HL-60 (cell line): ENCODE measurements around the gene TTC8.
"Not testable (repeated sequence)": the region's sequence is repeated elsewhere in the genome, so short reads cannot be mapped to it uniquely, and the experiment has no call there.

Experiments used
- DNase-seq, 2 experiments: peaks; one replicate each; pipeline ENCODE4 v3.0.0-alpha.2; 2010 to 2020; ENCODE audit warnings: low read depth in 1 of 2, low spot score in 1 of 2
- H3K27ac ChIP-seq: fragments of 250-450 bp; sonication (Bioruptor Pico); replicated peaks from 2 replicates; pipeline ENCODE4 v1.5.1; 2020; ENCODE audit warnings: mild to moderate bottlenecking, moderate library complexity
- H3K27me3 ChIP-seq: fragments of 250-450 bp; sonication (Bioruptor Pico); 2 replicates; pipeline ENCODE4 v1.5.1; 2021; ENCODE audit warnings: mild to moderate bottlenecking, moderate library complexity; ENCODE audit not compliant: insufficient read depth, poor library complexity, severe bottlenecking
- H3K4me3 ChIP-seq: replicated peaks from 2 replicates; pipeline ENCODE4 v1.5.1; 2011; ENCODE audit warnings: mild to moderate bottlenecking, control low read depth, low read length; ENCODE audit not compliant: insufficient read depth
- GABPA ChIP-seq: IDR thresholded peaks from 2 replicates; pipeline ENCODE4 v1.6.1; 2012; ENCODE audit warnings: low read depth
- POLR2AphosphoS5 ChIP-seq: IDR thresholded peaks from 2 replicates; pipeline ENCODE4 v1.6.1; 2012; ENCODE audit warnings: low read depth
- SPI1 ChIP-seq: IDR thresholded peaks from 2 replicates; pipeline ENCODE4 v1.6.1; 2012; ENCODE audit warnings: low read depth, mild to moderate bottlenecking, borderline replicate concordance
- TF ChIP-seq, protein P1 (sequence below): IDR thresholded peaks from 2 replicates; pipeline ENCODE4 v1.6.1; 2012; ENCODE audit warnings: low read depth; ENCODE audit not compliant: insufficient replicate concordance
- TF ChIP-seq, protein P2 (sequence below): IDR thresholded peaks from one replicate; pipeline ENCODE4 v1.5.1; 2011; ENCODE audit warnings: low read length, control low read depth, inconsistent platforms; ENCODE audit not compliant: insufficient read depth

The TTC8 gene

DNA sequence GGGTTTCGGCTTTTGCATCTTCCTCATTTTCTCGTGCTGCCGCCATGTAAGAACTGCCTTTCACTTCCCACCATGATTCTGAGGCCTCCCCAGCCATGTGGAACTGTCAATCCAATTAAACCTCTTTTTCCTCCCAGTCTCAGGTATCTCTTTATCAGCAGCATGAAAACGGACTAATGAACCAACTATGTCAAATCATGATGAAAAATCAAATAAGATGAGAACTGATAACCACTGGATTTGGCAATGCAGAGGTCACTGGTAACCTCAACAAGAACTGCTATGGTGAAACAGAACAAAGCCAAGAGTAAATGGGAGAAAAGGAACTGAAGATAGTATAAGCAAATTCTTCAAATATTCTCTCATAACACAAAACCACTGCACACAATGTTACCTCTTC lies 37.7 kb upstream of the TTC8 start:
- H3K27ac ChIP-seq, result no peak overlapping the region
- peak in 1 of 2 experiments; percentile 19 for DNase-seq
- peaks cover 14% of the 10 kb centered on the region for H3K27me3 ChIP-seq
- TF ChIP-seq POLR2AphosphoS5 (no peak), GABPA (no peak), SPI1 (no peak)
- TF ChIP-seq, protein P1, sequence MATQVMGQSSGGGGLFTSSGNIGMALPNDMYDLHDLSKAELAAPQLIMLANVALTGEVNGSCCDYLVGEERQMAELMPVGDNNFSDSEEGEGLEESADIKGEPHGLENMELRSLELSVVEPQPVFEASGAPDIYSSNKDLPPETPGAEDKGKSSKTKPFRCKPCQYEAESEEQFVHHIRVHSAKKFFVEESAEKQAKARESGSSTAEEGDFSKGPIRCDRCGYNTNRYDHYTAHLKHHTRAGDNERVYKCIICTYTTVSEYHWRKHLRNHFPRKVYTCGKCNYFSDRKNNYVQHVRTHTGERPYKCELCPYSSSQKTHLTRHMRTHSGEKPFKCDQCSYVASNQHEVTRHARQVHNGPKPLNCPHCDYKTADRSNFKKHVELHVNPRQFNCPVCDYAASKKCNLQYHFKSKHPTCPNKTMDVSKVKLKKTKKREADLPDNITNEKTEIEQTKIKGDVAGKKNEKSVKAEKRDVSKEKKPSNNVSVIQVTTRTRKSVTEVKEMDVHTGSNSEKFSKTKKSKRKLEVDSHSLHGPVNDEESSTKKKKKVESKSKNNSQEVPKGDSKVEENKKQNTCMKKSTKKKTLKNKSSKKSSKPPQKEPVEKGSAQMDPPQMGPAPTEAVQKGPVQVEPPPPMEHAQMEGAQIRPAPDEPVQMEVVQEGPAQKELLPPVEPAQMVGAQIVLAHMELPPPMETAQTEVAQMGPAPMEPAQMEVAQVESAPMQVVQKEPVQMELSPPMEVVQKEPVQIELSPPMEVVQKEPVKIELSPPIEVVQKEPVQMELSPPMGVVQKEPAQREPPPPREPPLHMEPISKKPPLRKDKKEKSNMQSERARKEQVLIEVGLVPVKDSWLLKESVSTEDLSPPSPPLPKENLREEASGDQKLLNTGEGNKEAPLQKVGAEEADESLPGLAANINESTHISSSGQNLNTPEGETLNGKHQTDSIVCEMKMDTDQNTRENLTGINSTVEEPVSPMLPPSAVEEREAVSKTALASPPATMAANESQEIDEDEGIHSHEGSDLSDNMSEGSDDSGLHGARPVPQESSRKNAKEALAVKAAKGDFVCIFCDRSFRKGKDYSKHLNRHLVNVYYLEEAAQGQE, result no peak
- TF ChIP-seq, protein P2, sequence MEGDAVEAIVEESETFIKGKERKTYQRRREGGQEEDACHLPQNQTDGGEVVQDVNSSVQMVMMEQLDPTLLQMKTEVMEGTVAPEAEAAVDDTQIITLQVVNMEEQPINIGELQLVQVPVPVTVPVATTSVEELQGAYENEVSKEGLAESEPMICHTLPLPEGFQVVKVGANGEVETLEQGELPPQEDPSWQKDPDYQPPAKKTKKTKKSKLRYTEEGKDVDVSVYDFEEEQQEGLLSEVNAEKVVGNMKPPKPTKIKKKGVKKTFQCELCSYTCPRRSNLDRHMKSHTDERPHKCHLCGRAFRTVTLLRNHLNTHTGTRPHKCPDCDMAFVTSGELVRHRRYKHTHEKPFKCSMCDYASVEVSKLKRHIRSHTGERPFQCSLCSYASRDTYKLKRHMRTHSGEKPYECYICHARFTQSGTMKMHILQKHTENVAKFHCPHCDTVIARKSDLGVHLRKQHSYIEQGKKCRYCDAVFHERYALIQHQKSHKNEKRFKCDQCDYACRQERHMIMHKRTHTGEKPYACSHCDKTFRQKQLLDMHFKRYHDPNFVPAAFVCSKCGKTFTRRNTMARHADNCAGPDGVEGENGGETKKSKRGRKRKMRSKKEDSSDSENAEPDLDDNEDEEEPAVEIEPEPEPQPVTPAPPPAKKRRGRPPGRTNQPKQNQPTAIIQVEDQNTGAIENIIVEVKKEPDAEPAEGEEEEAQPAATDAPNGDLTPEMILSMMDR, result no peak
- H3K4me3 ChIP-seq, result no peak overlapping the region

DNA sequence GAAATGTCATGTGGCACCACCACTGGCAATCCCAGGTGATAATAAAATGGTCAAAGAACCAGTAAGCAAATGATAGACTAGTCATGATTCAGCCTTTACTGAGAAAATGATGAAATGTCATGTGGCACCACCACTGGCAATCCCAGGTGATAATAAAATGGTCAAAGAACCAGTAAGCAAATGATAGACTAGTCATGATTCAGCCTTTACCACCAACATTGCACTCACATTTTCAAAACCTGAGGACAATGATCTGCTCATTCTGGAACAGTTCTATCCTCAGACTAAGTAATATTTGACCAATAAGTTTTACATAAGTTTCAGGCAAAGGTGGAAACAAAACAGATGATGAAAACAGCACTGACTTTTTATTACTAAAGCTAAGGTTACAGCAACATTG lies 34.9 kb upstream of the TTC8 start:
- DNase-seq, H3K27ac ChIP-seq, H3K4me3 ChIP-seq: not testable (repeated sequence)
- H3K27me3 ChIP-seq, result peaks cover 20% of the 10 kb centered on the region

DNA sequence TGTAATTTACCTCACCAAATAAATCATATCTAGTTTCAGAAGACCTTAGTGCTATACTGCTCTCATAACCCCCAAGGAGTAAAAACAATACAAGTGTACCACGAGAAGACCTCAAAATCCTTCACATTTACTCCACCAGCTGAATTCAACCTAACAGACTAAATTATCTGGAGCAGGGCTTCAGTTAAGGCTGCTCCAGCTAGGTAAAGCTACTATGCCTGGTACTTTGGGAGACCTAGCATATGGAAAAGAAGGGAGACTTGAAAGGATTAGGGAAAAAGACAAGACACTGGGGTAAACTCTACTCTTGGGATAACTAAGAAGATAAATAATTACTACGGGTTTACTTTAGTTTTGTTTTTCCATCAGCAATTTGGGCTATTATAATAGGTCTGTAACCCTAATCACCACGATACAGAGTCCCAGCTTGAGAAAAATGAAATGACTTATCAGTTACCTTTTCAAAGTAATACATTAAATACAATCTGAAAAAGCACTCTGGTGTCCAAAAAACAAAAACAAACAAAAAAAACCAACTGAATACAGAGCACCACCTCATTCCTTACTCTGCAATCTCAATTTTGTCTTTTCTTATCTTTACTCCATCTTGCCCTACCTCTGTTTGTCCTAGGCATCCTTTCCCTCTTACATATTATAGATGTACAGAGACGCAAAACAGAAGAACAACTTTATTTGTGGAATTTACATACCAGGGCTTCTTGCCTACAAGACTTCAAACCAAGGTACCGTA lies 33.8 kb upstream of the TTC8 start:
- H3K4me3 ChIP-seq, result no peak overlapping the region
- DNase-seq, result no peak
- TF ChIP-seq SPI1, result no peak
- TF ChIP-seq, protein P1, result no peak
- no peak for TF ChIP-seq GABPA
- TF ChIP-seq POLR2AphosphoS5, result no peak
- TF ChIP-seq, protein P2, result no peak
- no peak overlapping the region for H3K27ac ChIP-seq
- H3K27me3 ChIP-seq, result peaks cover 20% of the 10 kb centered on the region

DNA sequence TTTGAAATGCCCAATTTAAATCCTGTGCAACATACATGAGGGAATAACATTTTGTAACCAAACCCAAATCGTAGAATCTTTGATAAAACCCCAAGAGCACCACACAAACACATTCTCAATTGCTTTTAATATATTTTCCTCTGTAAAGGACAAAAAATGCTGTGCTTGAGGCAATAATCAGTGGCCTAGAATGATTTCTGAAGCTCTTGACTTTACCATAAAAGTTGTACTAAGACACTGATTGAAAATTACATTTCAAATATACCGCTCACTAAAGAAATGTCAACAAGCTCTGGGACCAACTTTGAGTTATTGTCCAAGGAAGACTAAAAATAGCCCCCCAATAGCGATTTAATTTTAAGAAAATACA lies 33.2 kb upstream of the TTC8 start:
- H3K27ac ChIP-seq, result no peak overlapping the region
- no peak overlapping the region for H3K4me3 ChIP-seq
- no peak for DNase-seq
- peaks cover 20% of the 10 kb centered on the region for H3K27me3 ChIP-seq
- TF ChIP-seq, protein P2, result no peak
- TF ChIP-seq POLR2AphosphoS5, result no peak
- no peak for TF ChIP-seq GABPA
- TF ChIP-seq SPI1, result no peak
- TF ChIP-seq, protein P1, result no peak
